Measurements from ENCODE around the gene ZSCAN1. TPM values are rescaled to one million over a fixed set of nuclear protein-coding genes. Genes with fewer than 3 reads are reported as not detected.

The ZSCAN1 gene
- total RNA-seq, 1 experiment from 2014 or later, result 1.3 TPM

DNA sequence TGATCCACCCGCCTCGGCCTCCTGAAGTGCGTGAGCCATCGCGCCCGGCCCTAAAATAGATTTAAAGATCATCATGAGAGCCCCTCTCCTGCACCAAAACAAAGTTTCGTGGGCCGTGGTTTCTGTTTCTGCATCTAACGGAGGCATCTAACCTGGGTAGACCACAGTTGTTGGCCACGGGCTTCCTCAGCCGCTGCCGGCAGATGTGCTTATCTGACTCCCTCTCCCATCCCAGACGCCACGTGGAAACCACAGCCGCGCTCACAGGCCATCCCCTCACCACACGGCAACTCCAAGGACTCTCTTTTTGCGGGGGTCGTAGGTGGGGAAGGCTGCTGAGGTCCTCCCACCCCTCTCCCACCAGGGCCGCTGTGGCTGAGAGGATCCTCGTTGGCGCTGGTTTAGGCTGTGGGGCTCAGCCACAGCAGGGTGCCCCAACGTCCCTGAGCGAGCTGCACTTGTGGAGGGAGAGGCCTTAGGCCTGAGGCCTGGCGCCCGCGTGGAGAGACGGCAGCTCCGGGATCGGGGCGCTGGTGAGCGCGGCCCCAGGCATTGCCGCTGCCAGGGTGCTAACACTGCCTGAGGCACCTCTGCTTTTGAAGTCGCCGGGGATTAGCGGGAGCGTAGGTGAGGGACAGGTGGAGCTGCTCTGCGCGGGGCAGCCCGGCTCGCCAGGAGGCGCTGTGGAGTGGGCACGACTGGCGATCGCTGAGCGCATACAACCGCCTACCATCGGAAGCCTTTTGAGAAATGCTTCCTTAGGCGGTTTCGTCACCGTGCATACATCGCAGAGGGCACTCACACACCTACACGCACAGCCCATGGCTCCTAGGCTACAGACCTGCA, 8.9 kb downstream of the ZSCAN1 start (continued):
- TF ChIP-seq ZNF423 (CRISPR knock-in tag; IDR thresholded peaks at IDR 0.05), result no peak
- TF ChIP-seq ZNF263 (CRISPR knock-in tag; IDR thresholded peaks at IDR 0.05; ENCODE audit: low read depth), result no peak
- TF ChIP-seq, protein P1, sequence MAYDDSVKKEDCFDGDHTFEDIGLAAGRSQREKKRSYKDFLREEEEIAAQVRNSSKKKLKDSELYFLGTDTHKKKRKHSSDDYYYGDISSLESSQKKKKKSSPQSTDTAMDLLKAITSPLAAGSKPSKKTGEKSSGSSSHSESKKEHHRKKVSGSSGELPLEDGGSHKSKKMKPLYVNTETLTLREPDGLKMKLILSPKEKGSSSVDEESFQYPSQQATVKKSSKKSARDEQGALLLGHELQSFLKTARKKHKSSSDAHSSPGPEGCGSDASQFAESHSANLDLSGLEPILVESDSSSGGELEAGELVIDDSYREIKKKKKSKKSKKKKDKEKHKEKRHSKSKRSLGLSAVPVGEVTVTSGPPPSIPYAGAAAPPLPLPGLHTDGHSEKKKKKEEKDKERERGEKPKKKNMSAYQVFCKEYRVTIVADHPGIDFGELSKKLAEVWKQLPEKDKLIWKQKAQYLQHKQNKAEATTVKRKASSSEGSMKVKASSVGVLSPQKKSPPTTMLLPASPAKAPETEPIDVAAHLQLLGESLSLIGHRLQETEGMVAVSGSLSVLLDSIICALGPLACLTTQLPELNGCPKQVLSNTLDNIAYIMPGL (CRISPR knock-in tag; IDR thresholded peaks at IDR 0.05), result peak; percentile 84
- no peak for TF ChIP-seq GABPB1 (CRISPR knock-in tag; IDR thresholded peaks at IDR 0.05)
- TF ChIP-seq, protein P2, sequence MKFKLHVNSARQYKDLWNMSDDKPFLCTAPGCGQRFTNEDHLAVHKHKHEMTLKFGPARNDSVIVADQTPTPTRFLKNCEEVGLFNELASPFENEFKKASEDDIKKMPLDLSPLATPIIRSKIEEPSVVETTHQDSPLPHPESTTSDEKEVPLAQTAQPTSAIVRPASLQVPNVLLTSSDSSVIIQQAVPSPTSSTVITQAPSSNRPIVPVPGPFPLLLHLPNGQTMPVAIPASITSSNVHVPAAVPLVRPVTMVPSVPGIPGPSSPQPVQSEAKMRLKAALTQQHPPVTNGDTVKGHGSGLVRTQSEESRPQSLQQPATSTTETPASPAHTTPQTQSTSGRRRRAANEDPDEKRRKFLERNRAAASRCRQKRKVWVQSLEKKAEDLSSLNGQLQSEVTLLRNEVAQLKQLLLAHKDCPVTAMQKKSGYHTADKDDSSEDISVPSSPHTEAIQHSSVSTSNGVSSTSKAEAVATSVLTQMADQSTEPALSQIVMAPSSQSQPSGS (CRISPR knock-in tag; IDR thresholded peaks at IDR 0.05; ENCODE audit: borderline replicate concordance, low read depth), result no peak
- TF ChIP-seq FOXJ3 (CRISPR knock-in tag; IDR thresholded peaks at IDR 0.05; ENCODE audit: borderline replicate concordance), result no peak
- TF ChIP-seq, protein P3, sequence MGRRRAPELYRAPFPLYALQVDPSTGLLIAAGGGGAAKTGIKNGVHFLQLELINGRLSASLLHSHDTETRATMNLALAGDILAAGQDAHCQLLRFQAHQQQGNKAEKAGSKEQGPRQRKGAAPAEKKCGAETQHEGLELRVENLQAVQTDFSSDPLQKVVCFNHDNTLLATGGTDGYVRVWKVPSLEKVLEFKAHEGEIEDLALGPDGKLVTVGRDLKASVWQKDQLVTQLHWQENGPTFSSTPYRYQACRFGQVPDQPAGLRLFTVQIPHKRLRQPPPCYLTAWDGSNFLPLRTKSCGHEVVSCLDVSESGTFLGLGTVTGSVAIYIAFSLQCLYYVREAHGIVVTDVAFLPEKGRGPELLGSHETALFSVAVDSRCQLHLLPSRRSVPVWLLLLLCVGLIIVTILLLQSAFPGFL (CRISPR knock-in tag; IDR thresholded peaks at IDR 0.05; ENCODE audit: borderline replicate concordance), result no peak
- TF ChIP-seq ZNF671 (CRISPR knock-in tag; IDR thresholded peaks at IDR 0.05), result no peak
- TF ChIP-seq, protein P4, sequence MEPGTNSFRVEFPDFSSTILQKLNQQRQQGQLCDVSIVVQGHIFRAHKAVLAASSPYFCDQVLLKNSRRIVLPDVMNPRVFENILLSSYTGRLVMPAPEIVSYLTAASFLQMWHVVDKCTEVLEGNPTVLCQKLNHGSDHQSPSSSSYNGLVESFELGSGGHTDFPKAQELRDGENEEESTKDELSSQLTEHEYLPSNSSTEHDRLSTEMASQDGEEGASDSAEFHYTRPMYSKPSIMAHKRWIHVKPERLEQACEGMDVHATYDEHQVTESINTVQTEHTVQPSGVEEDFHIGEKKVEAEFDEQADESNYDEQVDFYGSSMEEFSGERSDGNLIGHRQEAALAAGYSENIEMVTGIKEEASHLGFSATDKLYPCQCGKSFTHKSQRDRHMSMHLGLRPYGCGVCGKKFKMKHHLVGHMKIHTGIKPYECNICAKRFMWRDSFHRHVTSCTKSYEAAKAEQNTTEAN (CRISPR knock-in tag; IDR thresholded peaks at IDR 0.05), result no peak
- no peak for TF ChIP-seq TCF7 (CRISPR knock-in tag; IDR thresholded peaks at IDR 0.05; ENCODE audit: low read depth)
- no peak for TF ChIP-seq ZNF317 (CRISPR knock-in tag; IDR thresholded peaks at IDR 0.05; ENCODE audit: borderline replicate concordance, low read depth)
- TF ChIP-seq, protein P5, sequence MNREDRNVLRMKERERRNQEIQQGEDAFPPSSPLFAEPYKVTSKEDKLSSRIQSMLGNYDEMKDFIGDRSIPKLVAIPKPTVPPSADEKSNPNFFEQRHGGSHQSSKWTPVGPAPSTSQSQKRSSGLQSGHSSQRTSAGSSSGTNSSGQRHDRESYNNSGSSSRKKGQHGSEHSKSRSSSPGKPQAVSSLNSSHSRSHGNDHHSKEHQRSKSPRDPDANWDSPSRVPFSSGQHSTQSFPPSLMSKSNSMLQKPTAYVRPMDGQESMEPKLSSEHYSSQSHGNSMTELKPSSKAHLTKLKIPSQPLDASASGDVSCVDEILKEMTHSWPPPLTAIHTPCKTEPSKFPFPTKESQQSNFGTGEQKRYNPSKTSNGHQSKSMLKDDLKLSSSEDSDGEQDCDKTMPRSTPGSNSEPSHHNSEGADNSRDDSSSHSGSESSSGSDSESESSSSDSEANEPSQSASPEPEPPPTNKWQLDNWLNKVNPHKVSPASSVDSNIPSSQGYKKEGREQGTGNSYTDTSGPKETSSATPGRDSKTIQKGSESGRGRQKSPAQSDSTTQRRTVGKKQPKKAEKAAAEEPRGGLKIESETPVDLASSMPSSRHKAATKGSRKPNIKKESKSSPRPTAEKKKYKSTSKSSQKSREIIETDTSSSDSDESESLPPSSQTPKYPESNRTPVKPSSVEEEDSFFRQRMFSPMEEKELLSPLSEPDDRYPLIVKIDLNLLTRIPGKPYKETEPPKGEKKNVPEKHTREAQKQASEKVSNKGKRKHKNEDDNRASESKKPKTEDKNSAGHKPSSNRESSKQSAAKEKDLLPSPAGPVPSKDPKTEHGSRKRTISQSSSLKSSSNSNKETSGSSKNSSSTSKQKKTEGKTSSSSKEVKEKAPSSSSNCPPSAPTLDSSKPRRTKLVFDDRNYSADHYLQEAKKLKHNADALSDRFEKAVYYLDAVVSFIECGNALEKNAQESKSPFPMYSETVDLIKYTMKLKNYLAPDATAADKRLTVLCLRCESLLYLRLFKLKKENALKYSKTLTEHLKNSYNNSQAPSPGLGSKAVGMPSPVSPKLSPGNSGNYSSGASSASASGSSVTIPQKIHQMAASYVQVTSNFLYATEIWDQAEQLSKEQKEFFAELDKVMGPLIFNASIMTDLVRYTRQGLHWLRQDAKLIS (CRISPR knock-in tag; IDR thresholded peaks at IDR 0.05; ENCODE audit: borderline replicate concordance), result no peak
- peak; percentile 45; the same call in 1 of the 2 replicates for TF ChIP-seq NR3C1 (CRISPR knock-in tag; conservative IDR thresholded peaks at IDR 0.05; ENCODE audit: low read depth)
- TF ChIP-seq, protein P6, sequence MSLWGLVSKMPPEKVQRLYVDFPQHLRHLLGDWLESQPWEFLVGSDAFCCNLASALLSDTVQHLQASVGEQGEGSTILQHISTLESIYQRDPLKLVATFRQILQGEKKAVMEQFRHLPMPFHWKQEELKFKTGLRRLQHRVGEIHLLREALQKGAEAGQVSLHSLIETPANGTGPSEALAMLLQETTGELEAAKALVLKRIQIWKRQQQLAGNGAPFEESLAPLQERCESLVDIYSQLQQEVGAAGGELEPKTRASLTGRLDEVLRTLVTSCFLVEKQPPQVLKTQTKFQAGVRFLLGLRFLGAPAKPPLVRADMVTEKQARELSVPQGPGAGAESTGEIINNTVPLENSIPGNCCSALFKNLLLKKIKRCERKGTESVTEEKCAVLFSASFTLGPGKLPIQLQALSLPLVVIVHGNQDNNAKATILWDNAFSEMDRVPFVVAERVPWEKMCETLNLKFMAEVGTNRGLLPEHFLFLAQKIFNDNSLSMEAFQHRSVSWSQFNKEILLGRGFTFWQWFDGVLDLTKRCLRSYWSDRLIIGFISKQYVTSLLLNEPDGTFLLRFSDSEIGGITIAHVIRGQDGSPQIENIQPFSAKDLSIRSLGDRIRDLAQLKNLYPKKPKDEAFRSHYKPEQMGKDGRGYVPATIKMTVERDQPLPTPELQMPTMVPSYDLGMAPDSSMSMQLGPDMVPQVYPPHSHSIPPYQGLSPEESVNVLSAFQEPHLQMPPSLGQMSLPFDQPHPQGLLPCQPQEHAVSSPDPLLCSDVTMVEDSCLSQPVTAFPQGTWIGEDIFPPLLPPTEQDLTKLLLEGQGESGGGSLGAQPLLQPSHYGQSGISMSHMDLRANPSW (CRISPR knock-in tag; conservative IDR thresholded peaks at IDR 0.05; ENCODE audit: low read depth), result 0 out of 2 replicates have a peak, but pooled peaks have one; percentile 56
- TF ChIP-seq ETV6 (CRISPR knock-in tag; IDR thresholded peaks at IDR 0.05), result no peak
